ENCODE data around the gene MCF2L. TPM values are rescaled to one million over a fixed set of nuclear protein-coding genes. Genes with fewer than 3 reads are reported as not detected.
A peak's percentile ranks its signal among the peaks of the same experiment; 100 is the strongest.
"Not testable (repeated sequence)": the region's sequence is repeated elsewhere in the genome, so short reads cannot be mapped to it uniquely, and the experiment has no call there.

MCF2L gene
- total RNA-seq, 4 donors from 2014 or later = 12.8 to 169 (median 41.5) TPM

DNA sequence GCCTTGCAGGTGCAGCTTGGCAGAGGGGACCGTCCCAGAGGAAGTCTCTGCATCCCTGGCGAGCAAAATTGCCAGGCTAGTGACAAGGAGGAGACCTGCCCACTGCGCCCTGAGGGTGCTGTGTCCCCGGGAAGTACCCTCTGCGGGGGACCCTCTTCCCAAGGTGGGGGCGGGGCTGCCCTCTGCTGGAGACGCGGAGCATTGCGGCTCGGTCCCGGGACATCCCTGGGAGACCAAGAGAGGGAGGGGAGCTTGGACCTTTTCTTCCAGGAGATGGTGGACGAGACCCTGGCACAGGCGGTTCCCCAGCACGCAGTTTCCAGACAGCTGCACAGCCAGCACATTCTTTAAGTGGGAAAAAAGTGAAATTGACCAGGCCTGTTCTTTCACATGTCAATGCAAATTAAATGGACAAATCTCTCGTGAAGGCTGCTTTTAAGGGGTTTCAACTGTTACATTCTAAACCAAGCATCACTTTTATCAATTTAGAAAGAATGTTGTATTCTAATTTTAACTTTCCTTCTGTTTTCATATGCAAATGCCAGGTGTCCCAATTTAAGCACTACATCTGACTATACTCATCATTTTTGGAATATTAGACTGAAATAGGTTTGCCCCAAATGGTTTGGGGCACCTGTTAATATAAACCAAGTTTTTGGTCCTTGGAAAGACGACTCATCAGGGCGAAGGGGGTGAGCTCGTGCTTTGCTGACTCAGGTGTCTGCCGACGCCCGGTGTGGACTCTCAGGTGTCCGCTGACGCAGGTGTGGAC lies 60.7 kb downstream of the MCF2L start:
- DNase-seq (ENCODE audit: low spot score) = peak; percentile 28
- TF ChIP-seq, protein P1, sequence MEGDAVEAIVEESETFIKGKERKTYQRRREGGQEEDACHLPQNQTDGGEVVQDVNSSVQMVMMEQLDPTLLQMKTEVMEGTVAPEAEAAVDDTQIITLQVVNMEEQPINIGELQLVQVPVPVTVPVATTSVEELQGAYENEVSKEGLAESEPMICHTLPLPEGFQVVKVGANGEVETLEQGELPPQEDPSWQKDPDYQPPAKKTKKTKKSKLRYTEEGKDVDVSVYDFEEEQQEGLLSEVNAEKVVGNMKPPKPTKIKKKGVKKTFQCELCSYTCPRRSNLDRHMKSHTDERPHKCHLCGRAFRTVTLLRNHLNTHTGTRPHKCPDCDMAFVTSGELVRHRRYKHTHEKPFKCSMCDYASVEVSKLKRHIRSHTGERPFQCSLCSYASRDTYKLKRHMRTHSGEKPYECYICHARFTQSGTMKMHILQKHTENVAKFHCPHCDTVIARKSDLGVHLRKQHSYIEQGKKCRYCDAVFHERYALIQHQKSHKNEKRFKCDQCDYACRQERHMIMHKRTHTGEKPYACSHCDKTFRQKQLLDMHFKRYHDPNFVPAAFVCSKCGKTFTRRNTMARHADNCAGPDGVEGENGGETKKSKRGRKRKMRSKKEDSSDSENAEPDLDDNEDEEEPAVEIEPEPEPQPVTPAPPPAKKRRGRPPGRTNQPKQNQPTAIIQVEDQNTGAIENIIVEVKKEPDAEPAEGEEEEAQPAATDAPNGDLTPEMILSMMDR (IDR thresholded peaks at IDR 0.05) = peak in 1 of 3 donors; percentile 7
- ATAC-seq (ENCODE audit: low FRiP score) = no peak

DNA sequence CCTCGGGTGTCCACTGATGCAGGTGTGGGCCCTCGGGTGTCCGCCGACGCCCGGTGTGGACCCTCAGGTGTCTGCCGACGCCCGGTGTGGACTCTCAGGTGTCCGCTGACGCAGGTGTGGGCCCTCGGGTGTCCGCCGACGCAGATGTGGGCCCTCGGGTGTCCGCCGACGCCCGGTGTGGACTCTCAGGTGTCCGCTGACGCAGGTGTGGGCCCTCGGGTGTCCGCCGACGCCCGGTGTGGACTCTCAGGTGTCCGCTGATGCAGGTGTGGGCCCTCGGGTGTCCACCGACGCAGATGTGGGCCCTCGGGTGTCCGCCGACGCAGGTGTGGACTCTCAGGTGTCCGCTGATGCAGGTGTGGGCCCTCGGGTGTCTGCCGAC lies 61.2 kb downstream of the MCF2L start:
- not testable (repeated sequence) for ATAC-seq (ENCODE audit: low FRiP score); DNase-seq (ENCODE audit: low spot score)

DNA sequence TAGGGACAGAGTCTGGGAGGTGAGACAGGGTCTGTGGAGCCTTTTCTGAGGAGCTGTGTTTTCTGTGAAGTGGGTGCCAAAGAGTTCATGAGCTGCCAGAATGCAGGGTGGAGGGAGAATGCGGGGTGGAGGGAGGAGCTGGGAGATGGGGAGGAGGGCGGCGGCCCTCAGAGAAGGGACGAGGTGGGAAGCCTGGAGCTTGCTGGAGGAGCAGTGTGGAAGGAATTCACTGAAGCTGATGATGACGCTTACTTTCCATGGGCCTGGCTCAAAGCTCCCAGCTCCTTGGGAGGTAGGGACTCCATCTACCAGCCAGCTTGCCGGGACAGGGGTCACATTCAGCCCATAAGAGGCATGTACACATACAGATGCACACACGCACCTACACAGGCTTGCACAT lies 62.5 kb downstream of the MCF2L start:
- no peak for ATAC-seq (ENCODE audit: low FRiP score)
- TF ChIP-seq, protein P1 (IDR thresholded peaks at IDR 0.05) = no peak
- DNase-seq (ENCODE audit: low spot score) = no peak

DNA sequence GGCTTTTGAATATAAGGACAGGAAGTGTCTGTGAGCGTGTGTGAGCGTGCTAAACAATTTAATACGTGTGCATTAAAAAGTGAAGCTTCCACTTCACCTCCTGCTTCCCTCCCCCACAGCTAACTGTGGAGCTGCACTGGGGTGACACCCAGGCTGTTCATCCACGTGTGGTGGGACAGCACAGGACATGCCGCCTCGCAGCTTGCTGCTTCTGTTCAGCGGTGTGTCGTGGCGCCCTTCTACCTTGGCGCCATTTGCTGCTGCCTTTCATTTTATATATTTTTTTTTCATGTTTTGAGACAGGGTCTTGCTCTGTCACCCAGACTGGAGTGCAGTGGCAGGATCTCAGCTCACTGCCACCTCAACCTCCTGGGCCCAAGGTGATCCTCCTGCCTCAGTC lies 63.3 kb downstream of the MCF2L start:
- ATAC-seq (ENCODE audit: low FRiP score) = no peak
- TF ChIP-seq, protein P1 (IDR thresholded peaks at IDR 0.05) = no peak
- no peak for DNase-seq (ENCODE audit: low spot score)

DNA sequence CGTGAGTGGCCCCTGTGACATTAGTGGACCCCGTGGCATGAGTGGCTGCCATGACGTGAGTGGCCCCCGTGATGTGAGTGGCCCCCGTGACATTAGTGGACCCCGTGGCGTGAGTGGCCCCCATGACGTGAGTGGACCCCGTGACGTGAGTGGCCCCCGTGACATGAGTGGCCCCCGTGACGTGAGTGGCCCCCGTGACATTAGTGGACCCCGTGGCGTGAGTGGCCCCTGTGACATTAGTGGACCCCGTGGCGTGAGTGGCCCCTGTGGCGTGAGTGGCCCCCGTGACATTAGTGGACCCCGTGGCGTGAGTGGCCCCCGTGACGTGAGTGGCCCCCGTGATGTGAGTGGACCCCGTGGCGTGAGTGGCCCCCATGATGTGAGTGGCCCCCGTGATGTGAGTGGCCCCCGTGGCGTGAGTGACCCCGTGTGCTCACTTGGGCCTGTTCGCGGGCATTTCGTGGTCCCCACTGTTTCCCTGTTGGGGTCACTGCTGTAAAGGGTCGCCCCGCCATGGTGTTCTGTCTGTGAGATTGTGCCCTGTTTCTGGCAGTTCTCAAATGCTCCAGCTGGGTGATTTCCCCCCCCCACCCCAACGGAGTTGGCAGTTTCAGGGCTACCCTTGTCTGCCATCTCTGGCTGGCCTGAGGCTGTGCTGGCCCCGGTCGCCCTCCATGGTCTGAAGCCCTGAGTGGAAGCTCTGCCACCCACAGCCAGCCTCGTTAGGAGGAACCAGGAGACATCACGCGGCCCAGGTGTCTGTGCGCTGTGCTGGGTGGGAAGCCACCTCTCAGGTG lies 64.2 kb downstream of the MCF2L start:
- ATAC-seq (ENCODE audit: low FRiP score) (no peak), DNase-seq (ENCODE audit: low spot score) (no peak)
- TF ChIP-seq, protein P1 (IDR thresholded peaks at IDR 0.05) = no peak

DNA sequence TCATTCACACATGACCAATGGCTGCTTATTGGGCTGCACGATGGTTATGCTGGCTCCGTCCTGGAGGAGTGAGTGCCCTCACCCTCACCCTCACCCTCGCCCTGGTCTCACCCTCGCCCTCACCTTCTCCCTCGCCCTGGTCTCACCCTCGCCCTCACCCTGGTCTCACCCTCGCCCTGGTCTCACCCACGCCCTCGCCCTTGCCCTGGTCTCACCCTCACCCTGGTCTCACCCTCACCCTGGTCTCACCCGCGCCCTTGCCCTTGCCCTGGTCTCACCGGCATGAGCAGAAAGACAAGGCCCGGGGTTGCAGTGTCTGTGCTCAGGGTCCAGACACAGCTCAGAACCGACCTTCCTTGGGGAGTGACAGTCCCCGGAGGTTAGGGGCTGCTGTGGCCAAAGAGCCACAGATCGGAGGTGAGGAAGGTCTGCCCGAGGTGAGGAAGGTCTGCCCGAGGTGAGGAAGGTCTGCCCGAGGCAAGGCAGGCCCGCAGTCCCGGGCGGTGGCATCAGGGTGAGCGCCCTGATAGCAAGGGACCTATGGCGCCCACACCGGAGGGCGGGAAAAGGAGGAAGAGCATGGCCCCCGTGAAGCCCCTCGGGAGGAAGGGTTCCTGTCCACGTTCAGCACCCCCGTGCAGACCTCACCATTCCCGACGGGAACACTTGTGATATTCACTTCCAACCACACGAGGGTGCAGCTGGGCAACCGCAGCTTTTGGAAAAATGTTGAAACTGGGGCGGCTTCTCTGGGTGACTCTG lies 65.6 kb downstream of the MCF2L start:
- ATAC-seq (ENCODE audit: low FRiP score) = peak; percentile 77

More for the DNA sequence above, 65.6 kb downstream of the MCF2L start:
- no peak for DNase-seq (ENCODE audit: low spot score)
- TF ChIP-seq, protein P1 (IDR thresholded peaks at IDR 0.05) = no peak

Measured in omental fat pad (tissue), 4 donors.